Activated CD4-positive, alpha-beta T cell treated with anti-CD3 and anti-CD28 coated beads, Interleukin-2, amount 10 ng/mL, durations not matched to agents 7 days and 5 days (primary cell): ENCODE measurements around the gene ZNF438. TPM values are rescaled to one million over a fixed set of nuclear protein-coding genes. Genes with fewer than 3 reads are reported as not detected.
"Not testable (repeated sequence)": the region's sequence is repeated elsewhere in the genome, so short reads cannot be mapped to it uniquely, and the experiment has no call there.

ENCODE experiments used
- CTCF ChIA-PET: fragments of 350-600 bp; sonication (Branson Sonifier 250); formaldehyde crosslinking; loops from one replicate; lab custom pipeline; 2021; ENCODE audit warnings: antibody characterized with exemption; lab: Charles Lee
- POLR2A ChIA-PET: fragments of 350-600 bp; sonication (Branson Sonifier 250); formaldehyde crosslinking; loops from one replicate; lab custom pipeline; 2021; ENCODE audit warnings: antibody characterized with exemption; lab: Charles Lee
- DNase-seq: peaks from one replicate; pipeline ENCODE4 v3.0.0-alpha.2; 2020
- H3K27ac Mint-ChIP-seq: one replicate; pipeline ENCODE4 v1.8.0; 2021; ENCODE audit warnings: mild to moderate bottlenecking, moderate library complexity, mixed read lengths
- H3K27me3 Mint-ChIP-seq: one replicate; pipeline ENCODE4 v1.8.0; 2021; ENCODE audit warnings: mixed read lengths
- H3K36me3 Mint-ChIP-seq: one replicate; pipeline ENCODE4 v1.8.0; 2021; ENCODE audit warnings: low read depth, mixed read lengths
- H3K4me1 Mint-ChIP-seq: one replicate; pipeline ENCODE4 v1.8.0; 2021; ENCODE audit warnings: mixed read lengths
- H3K4me3 Mint-ChIP-seq: one replicate; pipeline ENCODE4 v1.8.0; 2021; ENCODE audit warnings: mild to moderate bottlenecking, moderate library complexity, mixed read lengths
- H3K9me3 Mint-ChIP-seq: one replicate; pipeline ENCODE4 v1.8.0; 2021; ENCODE audit warnings: mixed read lengths
- total RNA-seq, 2 experiments: library from RNA; stranded (reverse); gene quantifications; one replicate each; pipeline ENCODE4 v1.2.3, GENCODE V29; 2021

ZNF438 gene
- total RNA-seq, 2 experiments from 2014 or later: 3.1 to 3.8 TPM

GRCh38 chr10:31064348-31064747 lies 32.7 kb upstream of the ZNF438 start:
- H3K27ac Mint-ChIP-seq: no peak overlapping the region
- no peaks in the 10 kb centered on the region for H3K36me3 Mint-ChIP-seq
- no peak for DNase-seq
- H3K27me3 Mint-ChIP-seq: peaks cover 4% of the 10 kb centered on the region
- POLR2A ChIA-PET: no interaction called here
- H3K4me1 Mint-ChIP-seq: no peaks in the 10 kb centered on the region
- no peaks in the 10 kb centered on the region for H3K9me3 Mint-ChIP-seq
- CTCF ChIA-PET: interaction anchor here (0.6 to 1.4 kb wide), 2 partner anchors 32 to 1211 kb away, joined by 3 to 6 read pairs; partner anchors contain the start of gene ZNF438
- no peak overlapping the region for H3K4me3 Mint-ChIP-seq

- H3K27ac Mint-ChIP-seq: no peak overlapping the region
- peaks cover 4% of the 10 kb centered on the region for H3K27me3 Mint-ChIP-seq
- ChIA-PET CTCF (interaction anchor here (0.6 to 1.4 kb wide), 2 partner anchors 31 to 1212 kb away, joined by 3 to 6 read pairs; partner anchors contain the start of gene ZNF438), POLR2A (no interaction called here)
- no peaks in the 10 kb centered on the region for H3K9me3 Mint-ChIP-seq
- no peak for DNase-seq
- no peak overlapping the region for H3K4me3 Mint-ChIP-seq
- no peaks in the 10 kb centered on the region for H3K4me1 Mint-ChIP-seq
- no peaks in the 10 kb centered on the region for H3K36me3 Mint-ChIP-seq
Observed at GRCh38 chr10:31063841-31064240, 32.2 kb upstream of the ZNF438 start.

DNA sequence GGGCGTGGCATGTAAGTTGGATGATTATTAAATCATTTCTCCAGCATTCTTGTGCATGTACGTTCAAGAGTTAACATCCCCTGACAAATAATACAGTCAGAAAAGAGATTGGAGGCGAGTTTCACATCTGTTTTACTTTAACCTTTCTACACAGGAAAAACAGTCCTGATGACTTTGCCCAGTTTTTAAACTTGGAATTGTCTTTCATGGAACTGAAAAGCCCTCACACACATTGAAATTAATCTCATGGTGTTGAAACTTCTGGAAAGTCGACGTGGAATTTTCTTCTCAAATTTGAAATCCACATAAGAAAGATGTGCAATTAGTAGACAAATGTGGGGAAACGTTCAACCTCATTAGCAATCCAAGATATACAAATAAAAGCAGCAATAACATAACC lies 31.2 kb upstream of the ZNF438 start:
- Mint-ChIP-seq H3K27me3 (peaks cover 4% of the 10 kb centered on the region), H3K36me3 (no peaks in the 10 kb centered on the region), H3K9me3 (no peaks in the 10 kb centered on the region), H3K27ac (no peak overlapping the region), H3K4me1 (no peaks in the 10 kb centered on the region), H3K4me3 (no peak overlapping the region)
- ChIA-PET CTCF (interaction anchor here (1.4 kb wide), 1 partner anchor 30 kb away, joined by 6 read pairs; the partner anchor contains the start of gene ZNF438), POLR2A (no interaction called here)
- DNase-seq: no peak

- Mint-ChIP-seq H3K4me3 (no peak overlapping the region), H3K27ac (no peak overlapping the region), H3K4me1 (no peaks in the 10 kb centered on the region), H3K36me3 (no peaks in the 10 kb centered on the region), H3K27me3 (no peaks in the 10 kb centered on the region), H3K9me3 (no peaks in the 10 kb centered on the region)
- POLR2A ChIA-PET: no interaction called here
- no peak for DNase-seq
- CTCF ChIA-PET: no interaction called here
Observed at GRCh38 chr10:31061941-31062340, 30.3 kb upstream of the ZNF438 start.

- Mint-ChIP-seq H3K27me3 (no peaks in the 10 kb centered on the region), H3K27ac (no peak overlapping the region), H3K9me3 (peaks cover 2% of the 10 kb centered on the region), H3K4me3 (no peak overlapping the region), H3K4me1 (no peaks in the 10 kb centered on the region), H3K36me3 (no peaks in the 10 kb centered on the region)
- ChIA-PET POLR2A (no interaction called here), CTCF (no interaction called here)
- no peak for DNase-seq
Observed at GRCh38 chr10:31058795-31059703, 27.4 kb upstream of the ZNF438 start.

DNA sequence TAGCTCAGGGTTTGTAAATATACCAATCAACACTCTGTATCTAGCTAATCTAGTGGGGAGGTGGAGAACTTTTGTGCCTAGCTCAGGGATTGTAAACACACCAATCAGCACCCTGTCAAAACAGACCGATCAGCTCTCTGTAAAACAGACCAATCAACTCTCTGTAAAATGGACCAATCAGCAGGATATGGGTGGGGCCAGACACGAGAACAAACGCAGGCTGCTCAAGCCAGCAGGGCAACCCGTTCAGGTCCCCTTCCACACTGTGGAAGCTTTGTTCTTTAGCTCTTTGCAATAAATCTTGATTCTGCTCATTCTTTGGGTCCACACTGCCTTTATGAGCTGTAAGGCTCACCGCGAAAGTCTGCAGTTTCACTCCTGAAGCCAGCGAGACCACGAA lies 25.0 kb upstream of the ZNF438 start:
- POLR2A ChIA-PET: interaction anchor here (0.7 kb wide), 2 partner anchors 127 to 367 kb away, joined by 3 to 10 read pairs; no protein-coding TSS in a partner anchor
- not testable (repeated sequence) for H3K4me1 Mint-ChIP-seq, DNase-seq, H3K27me3 Mint-ChIP-seq, H3K9me3 Mint-ChIP-seq, H3K36me3 Mint-ChIP-seq, H3K4me3 Mint-ChIP-seq, H3K27ac Mint-ChIP-seq
- CTCF ChIA-PET: interaction anchor here (1.8 kb wide), 1 partner anchor 22 kb away, joined by 5 read pairs; no protein-coding TSS in a partner anchor

GRCh38 chr10:31055573-31056251 lies 24.0 kb upstream of the ZNF438 start:
- ChIA-PET CTCF (interaction anchor here (1.8 kb wide), 1 partner anchor 21 kb away, joined by 5 read pairs; no protein-coding TSS in a partner anchor), POLR2A (interaction anchor here (0.7 kb wide), 1 partner anchor 126 kb away, joined by 10 read pairs; no protein-coding TSS in a partner anchor)
- DNase-seq: no peak
- H3K4me1 Mint-ChIP-seq: no peaks in the 10 kb centered on the region
- H3K27me3 Mint-ChIP-seq: no peaks in the 10 kb centered on the region
- H3K4me3 Mint-ChIP-seq: no peak overlapping the region
- H3K36me3 Mint-ChIP-seq: no peaks in the 10 kb centered on the region
- peaks cover 2% of the 10 kb centered on the region for H3K9me3 Mint-ChIP-seq
- no peak overlapping the region for H3K27ac Mint-ChIP-seq

GRCh38 chr10:31051703-31052102 lies 20.0 kb upstream of the ZNF438 start:
- DNase-seq: no peak
- POLR2A ChIA-PET: no interaction called here
- Mint-ChIP-seq H3K27ac (no peak overlapping the region), H3K27me3 (peaks cover 2% of the 10 kb centered on the region), H3K4me3 (no peak overlapping the region), H3K4me1 (no peaks in the 10 kb centered on the region), H3K36me3 (no peaks in the 10 kb centered on the region), H3K9me3 (peaks cover 2% of the 10 kb centered on the region)
- CTCF ChIA-PET: interaction anchor here (0.8 to 1.0 kb wide), 2 partner anchors 20 to 32 kb away, joined by 3 read pairs; partner anchors contain the start of gene ZNF438

- Mint-ChIP-seq H3K36me3 (no peaks in the 10 kb centered on the region), H3K4me3 (no peak overlapping the region), H3K9me3 (no peaks in the 10 kb centered on the region), H3K4me1 (no peaks in the 10 kb centered on the region), H3K27me3 (peaks cover 2% of the 10 kb centered on the region), H3K27ac (no peak overlapping the region)
- POLR2A ChIA-PET: no interaction called here
- CTCF ChIA-PET: interaction anchor here (0.7 kb wide), 1 partner anchor 11 kb away, joined by 3 read pairs; the partner anchor contains the start of gene ZNF438
- DNase-seq: no peak
Observed at GRCh38 chr10:31042670-31043069, 11.0 kb upstream of the ZNF438 start.

GRCh38 chr10:31041011-31041410 lies 9.3 kb upstream of the ZNF438 start:
- H3K4me1 Mint-ChIP-seq: no peaks in the 10 kb centered on the region
- no peaks in the 10 kb centered on the region for H3K27me3 Mint-ChIP-seq
- H3K4me3 Mint-ChIP-seq: no peak overlapping the region
- CTCF ChIA-PET: no interaction called here
- no peak for DNase-seq
- no peak overlapping the region for H3K27ac Mint-ChIP-seq
- no peaks in the 10 kb centered on the region for H3K36me3 Mint-ChIP-seq
- POLR2A ChIA-PET: no interaction called here
- H3K9me3 Mint-ChIP-seq: no peaks in the 10 kb centered on the region

GRCh38 chr10:31039006-31039405 lies 7.3 kb upstream of the ZNF438 start:
- H3K27me3 Mint-ChIP-seq, CTCF ChIA-PET, DNase-seq, H3K36me3 Mint-ChIP-seq, H3K4me3 Mint-ChIP-seq, POLR2A ChIA-PET, H3K4me1 Mint-ChIP-seq, H3K9me3 Mint-ChIP-seq, H3K27ac Mint-ChIP-seq: not testable (repeated sequence)

- H3K4me3 Mint-ChIP-seq: no peak overlapping the region
Observed at GRCh38 chr10:31037749-31038148, 6.1 kb upstream of the ZNF438 start.

More at GRCh38 chr10:31037749-31038148, 6.1 kb upstream of the ZNF438 start:
- H3K27me3 Mint-ChIP-seq: no peaks in the 10 kb centered on the region
- ChIA-PET CTCF (no interaction called here), POLR2A (no interaction called here)
- no peaks in the 10 kb centered on the region for H3K36me3 Mint-ChIP-seq
- DNase-seq: no peak
- peaks cover 10% of the 10 kb centered on the region for H3K4me1 Mint-ChIP-seq
- H3K9me3 Mint-ChIP-seq: no peaks in the 10 kb centered on the region
- no peak overlapping the region for H3K27ac Mint-ChIP-seq
